HG02870 (cell line): ENCODE results near the gene NLGN1.

Experiments
- ATAC-seq: cut with Tn5 transposase; IDR thresholded peaks from one replicate; pipeline ENCODE4 v1.9.1; 2021; ENCODE audit warnings: mild to moderate bottlenecking, moderate library complexity; ENCODE audit not compliant: unreplicated experiment

Gene NLGN1

DNA sequence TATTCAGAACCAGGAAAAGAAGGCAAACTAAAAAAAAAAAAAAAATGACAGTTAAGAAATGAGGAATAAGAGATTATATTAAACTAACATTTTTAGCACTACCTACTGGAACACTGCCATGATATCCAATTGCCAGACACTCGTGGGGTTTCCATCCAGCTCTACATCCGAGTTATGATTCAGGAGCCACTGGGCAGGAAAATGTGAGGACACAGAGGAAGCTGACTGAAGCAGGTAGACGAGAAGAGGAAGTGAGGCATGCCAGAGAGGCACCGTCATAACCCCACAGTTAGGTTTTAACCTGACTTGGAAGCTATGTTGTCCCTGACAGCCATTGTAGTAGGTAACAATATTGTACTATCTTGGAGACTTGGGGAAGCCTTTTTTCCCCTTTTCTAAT lies 495.0 kb downstream of the NLGN1 start:
- no peak for ATAC-seq

DNA sequence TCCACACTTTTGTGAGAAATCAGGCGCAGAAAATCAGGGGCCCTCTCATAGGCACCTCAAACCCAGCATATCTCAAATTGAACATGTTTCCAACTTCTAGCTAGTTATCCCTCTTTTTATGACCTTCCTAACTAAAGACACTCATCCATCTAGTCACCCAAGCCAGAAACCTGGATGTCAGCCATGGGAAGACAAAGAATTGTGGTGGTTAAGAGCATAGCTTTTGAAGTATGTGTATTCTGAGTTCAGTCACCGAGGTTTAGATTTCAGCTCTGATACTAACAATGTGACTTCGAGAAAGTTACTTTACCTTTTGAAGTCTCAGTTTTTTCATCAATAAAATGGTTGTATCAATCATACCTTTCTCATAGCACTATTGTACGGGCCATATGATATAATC lies 495.5 kb downstream of the NLGN1 start:
- ATAC-seq, result no peak

DNA sequence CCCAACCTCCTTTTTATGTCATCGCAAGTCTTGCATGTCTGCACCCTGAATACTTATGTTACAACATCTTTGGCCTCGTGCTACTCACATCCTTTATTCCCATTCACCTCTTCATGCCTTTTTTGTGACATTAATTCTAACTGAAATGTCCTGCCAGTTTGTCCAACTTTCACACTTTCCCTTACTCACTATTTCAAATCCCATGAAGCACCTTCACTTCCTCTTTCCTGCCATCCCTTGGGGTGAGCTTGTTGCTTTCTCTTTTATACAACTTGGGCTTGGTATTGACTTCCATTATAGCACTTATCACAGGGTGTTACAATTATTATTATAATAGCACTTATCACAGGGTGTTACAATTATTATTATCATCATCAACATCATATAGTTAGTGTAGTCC lies 496.3 kb downstream of the NLGN1 start:
- no peak for ATAC-seq

DNA sequence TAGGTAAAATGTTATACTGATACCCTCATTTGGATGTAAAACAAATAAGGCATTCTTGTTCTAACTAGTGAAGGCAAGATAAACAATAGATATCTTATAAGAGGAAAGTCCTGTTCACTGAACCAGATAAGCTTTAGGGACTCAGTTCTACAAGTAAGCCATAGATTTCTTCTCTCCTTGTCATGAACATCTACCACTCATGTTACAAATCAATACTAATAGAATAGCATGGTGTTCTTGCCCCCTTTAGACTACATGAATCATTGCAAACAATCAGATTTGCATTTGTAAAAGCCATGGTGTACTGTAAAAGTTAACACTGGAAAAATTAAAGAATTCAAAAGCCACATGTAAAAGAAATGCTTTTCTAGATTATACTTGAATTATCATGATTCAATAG lies 500.1 kb downstream of the NLGN1 start:
- ATAC-seq, result no peak

DNA sequence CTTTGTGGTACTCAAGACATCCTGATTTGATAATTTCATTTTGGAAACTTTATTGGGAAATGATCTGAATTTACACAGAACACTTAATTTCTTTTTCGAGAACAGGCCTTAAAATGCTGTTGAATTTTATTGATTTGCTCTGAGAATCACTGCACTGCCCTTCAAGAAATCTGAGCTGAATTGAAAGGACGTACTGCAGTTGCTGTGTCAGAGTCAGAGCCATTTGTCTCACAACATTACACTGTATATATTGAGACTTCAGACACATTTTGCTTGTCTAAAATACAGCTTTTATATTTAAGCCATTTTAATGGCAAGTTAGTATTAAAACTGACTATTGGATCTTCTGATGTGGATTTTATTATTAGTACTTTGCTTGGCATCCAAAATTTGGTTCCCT lies 504.1 kb downstream of the NLGN1 start:
- no peak for ATAC-seq

DNA sequence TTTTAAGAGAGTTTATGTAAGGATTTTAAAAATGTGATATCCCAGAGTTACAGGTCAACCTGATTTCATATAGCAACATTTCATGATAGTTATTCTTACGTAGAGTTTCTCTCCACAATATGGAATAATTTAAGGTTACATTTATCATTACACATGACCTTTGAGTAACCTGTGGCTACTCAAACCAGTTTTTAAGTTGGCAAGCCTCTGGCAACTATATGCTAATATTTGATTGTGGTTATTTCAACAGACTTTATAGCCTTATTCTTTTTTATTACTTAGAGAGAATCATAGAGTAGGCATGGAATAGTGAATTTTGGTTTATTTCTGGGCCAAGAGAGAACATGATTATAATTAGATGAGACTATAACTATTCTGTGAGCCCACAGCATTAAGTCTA lies 504.9 kb downstream of the NLGN1 start:
- no peak for ATAC-seq

DNA sequence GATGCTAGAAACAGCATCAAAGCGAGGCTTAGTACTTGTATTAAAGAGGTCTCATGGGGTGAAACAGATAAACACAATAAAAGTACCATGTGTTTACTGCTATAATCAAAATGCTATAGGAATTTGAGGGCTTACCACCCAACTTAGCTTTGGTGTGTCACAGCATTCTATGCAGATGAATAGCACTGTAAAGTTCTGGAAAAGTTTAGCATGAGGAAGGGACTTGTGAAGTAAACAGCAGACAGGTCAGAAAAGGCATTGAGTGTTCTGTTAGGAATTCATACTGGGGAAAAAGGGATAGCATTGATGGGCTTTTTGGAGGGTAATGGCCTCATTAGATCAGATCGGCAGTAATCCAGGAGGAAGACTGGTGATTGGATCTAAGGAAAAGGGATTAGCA lies 505.3 kb downstream of the NLGN1 start:
- ATAC-seq, result no peak

DNA sequence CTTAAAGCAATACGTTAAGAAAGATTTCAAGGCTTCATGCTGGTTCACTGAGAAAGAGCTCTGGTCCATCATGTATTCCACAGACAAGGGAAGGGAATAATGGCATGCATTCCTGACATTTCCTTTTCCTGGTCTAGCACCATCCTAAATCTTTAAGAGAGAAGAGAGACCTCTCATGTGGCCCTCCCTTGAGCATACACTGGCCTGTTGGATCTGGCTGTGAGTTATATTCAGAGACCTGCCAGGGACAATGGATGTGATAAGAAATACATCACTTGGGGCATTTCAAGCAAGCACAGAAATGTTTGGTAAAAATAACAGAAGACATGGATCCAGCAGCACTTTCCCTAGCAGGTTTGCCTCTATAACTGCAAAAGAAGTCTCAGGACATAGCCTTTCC lies 507.8 kb downstream of the NLGN1 start:
- ATAC-seq, result no peak

DNA sequence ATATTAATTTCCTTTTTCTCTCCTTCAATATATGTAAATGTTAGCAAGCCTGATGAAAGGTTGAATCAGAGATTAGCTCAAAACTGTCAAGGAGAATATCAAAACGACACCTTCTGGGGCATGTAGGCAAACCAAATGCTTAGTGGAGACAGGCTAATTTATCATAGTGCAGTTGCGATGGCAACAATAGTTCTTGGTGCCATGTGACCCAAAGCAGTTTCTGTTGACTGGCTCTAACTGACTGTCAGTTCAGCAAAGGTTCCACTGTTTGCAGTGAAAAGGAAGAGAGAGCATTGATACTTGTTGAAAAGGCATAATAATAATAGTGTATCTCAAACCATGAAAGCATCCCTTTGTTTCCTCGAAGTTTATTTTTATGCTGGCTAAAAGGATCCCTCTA lies 513.9 kb downstream of the NLGN1 start:
- ATAC-seq, result no peak

DNA sequence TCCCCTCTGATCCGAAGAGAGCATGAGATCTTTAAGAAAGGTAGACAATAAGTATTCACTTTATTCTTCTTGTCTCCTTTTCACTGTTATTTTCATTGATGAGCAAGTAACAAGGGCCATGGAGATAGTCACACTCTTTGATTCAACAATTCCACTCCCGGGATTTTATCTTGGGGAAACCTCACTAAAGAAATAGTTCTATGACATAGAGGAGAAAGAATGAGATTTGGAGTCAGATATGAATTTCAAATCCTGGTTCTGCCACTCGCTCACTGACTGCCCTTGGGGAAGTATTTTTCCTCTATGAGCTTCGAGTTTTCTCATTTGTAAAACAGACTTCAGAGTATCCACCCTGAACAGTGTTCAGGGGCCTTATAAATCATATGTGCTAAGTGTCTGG lies 514.6 kb downstream of the NLGN1 start:
- ATAC-seq, result no peak

DNA sequence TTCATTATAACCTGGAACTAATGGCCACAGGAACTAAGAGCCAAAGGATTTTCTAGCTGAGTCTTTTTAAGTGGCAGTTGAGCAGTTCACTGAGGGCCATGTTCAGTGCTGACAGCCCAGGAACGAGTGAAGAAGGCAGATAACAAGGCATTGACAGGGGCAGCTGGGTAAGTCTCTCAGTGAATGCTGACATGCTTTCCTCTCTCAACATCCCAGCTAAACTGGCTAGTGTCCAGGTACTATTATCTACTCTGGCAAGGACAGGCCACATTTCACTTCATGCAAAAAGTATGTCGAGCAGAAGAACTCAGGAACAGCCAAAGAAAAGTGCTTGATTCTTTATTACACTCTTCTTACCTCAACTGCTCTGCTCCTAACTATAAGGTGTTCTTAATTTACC lies 515.9 kb downstream of the NLGN1 start:
- no peak for ATAC-seq

DNA sequence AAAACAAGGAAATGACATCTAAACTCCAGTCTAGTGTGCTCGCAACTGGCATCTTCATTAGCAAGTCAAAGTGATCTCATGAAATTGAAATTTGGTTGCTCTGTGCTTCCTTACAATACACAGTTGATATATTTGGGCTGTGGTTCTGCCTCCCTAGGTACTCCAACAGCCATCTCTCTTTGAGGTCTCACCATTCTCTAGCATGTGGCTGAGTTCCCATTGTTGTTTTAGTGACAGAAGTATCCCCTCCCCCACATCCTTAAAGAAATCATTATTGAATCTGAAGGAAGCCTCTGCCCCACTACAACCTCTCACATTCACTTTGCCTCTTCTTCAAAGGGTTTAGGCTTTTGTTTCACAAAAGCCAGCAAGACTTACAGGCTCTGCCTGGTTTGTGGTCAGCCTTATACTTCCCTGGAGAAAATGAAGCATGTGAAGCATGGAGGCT lies 516.5 kb downstream of the NLGN1 start:
- ATAC-seq, result no peak

DNA sequence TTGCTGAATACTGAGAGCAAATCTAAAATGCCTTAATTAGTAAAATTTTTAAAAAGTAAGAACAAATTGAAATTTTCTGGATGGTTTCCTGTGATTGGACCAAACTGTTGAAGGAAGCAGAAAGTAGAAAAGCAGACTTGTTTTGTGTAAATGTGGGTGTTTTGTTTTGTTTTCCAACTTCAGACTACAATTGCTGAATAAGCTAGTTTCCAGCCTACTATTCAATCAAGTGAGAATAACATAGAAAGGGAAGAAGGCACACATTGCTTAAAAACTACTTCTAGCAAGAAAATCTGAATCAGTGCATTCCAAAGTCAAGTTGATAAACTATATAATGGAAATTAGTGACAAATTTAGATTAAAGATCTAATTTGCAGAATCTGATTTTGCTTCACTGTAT lies 519.3 kb downstream of the NLGN1 start:
- no peak for ATAC-seq

DNA sequence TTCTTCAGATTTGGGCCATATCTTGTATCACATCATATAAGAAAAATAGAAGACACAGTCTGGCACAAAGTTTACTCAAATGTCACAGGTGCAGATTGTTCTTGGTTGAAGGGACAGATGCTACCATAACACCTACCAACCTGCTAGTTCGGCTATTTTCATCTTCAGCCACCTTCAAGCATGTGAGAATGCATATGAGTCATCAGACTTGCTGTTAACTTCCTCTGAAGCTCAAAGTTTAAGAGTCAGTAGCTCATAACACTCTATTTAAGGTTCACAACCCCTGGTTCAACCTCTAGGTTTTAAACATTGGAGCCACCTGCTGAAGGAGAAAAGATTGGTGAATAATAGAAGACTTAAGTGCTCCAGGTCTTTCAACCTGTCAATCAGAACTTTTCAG lies 522.8 kb downstream of the NLGN1 start:
- peak; percentile 84 for ATAC-seq

DNA sequence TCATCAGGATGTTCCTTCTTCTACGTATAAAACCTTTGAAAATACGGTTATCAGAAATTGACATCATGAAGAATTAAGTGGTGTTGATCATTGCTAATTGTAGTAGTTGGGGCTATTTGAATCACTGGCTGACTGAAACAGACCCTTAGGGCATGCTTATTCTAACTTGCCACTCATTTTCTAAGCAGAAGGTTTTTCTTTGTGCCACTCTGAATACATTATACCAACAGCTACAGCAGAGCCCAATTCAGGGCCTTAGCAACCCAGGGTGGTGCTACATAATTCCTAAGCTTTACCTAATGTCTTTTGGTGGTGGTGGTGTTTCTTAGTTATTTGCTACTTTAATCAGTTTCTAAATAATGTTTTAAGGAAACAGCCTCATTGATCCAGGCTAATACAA lies 524.2 kb downstream of the NLGN1 start:
- ATAC-seq, result no peak

DNA sequence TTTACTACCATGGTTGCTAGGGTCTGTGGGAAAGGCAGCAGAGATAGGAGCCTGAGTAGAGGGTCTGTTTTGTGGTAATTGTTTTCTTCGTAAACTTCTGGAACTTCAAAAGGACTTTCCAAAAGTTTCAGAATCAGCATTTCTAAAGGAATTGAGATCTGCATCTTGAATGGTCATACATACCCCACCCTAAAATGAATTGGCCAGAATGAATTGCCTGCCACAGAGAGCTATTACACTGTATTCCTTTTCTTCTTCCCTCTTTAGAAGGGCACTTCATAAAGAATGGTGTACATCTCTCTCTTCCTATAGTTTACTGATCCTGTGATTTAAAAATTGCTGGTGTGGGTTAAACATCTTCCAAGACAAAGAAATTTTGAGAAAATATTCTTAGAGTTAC lies 525.7 kb downstream of the NLGN1 start:
- ATAC-seq, result no peak

DNA sequence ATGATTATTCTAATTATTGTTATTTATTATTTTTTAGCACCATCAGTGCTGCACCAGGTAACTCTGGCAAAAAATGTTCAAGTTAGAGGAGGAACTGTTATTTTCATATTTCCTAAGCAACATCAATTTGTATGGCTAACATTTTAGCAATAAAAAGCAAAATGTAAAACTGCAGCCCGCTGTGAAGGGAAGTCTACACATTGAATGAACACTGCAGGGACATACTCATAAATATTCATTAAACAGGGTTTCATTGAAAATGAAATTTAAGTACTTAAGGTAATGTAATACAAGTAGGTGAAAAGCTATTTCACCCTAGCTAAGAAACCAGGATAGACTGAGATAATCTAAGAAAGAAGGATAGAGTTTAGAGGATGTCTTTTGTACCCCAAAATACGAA lies 532.7 kb downstream of the NLGN1 start:
- ATAC-seq, result no peak

DNA sequence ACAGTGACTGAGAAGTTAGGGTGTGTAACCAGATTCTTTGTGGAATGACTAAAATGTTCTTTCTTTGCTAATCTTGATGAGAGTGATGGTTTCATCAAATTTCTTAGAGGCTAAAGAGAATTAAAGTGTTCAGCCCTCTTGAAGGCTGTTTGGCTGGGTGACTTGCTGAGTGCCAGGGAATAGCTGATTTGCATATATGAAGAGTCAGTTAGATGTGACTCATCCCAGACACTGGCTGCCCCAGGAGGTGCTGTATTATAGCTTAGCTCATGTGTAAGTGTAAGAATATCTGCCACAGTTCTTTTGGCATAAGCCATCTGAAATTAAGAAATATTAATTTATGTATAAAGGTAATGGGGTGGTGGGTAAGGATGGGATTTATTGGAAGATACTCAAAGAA lies 535.1 kb downstream of the NLGN1 start:
- ATAC-seq, result peak; percentile 65

DNA sequence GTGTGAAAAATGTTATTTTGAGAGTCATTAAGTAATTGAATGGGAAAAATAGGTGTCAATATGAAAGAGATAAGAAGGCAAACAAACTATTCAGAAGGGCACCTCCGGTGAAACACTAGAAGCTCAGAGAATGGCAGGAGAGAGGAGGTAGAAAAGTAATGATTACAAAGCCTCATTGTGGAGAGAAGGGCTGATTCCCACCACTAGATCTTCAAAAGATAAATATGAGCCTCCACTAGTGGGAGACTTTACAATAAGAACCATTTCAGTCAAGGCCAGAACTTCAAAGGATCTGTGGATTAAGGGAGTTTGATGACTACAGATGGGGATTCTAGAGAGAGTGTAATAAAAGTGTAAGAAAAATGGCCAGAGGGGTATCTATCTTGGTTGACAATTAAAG lies 535.6 kb downstream of the NLGN1 start:
- ATAC-seq, result no peak

DNA sequence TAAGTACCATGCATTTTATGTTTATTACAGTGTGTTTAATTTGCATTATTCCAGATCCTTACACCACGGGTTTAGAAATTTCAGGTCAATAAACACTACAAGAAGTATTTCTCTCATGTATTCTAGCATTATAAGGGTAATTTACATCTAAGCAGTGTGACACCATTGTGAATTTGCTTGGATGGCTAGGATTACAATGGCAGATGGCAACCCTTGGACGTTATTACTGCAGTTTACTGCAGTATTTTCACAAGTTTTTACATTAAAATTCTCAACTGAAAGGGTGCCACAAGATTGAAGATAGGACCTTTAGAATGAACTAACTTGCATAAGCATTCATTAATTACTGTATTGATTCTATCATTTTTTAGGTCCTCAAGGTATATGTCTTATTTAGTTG lies 538.8 kb downstream of the NLGN1 start:
- no peak for ATAC-seq

DNA sequence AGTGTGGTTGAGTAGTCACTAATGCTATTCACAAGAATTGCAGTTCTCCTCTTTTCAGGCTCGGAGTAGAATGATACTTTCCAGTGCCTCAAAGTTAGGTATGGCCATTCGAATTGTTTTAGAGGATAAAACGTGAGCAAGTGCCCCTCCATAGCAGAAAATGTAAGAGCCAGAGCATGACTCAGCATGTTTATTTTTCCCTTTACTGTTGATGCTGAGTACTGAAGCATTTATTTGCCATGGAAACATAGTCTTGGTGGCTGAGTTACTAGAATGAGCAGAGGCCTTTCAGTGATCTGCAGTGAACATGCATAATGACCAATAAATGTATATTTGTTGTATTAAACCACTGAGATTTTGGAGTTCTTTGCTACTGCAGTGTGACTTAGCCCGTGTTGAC lies 540.6 kb downstream of the NLGN1 start:
- ATAC-seq, result no peak

DNA sequence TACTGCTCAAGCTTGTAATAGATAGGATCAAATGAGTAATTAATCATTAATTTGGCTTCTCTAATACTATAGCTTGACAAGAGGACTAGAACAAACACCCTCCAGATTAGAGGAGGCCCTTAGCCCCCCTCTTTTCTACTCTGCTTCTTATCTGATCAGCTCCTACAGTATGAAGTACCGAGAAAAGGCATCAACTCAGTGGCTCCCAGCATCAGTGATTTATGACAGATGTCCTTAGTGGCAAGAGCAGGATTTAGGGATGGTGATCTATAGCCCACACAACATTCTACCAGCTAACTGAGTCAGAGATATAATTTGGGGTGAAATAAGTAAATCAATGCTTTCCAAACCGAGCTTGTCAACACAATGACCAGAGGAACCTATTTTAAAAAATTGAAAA lies 541.1 kb downstream of the NLGN1 start:
- ATAC-seq, result no peak

DNA sequence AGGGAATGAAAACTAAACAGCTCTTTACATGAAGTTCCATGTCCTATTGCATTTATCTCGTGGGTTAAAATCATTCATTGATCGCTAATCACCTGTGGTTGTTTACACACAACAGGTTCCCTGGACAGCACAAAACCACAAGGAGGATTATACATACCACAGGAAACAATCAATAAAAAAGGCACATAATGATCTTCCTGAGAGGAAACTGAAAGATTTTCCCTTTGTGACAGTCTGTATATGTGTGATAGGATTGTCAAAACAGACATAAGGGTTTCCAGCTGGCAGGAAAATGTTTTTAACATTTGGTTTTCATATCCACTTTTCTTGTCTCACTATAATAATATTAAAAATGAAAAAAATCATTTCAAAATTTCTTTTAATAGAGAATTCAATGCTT lies 541.8 kb downstream of the NLGN1 start:
- ATAC-seq, result no peak

DNA sequence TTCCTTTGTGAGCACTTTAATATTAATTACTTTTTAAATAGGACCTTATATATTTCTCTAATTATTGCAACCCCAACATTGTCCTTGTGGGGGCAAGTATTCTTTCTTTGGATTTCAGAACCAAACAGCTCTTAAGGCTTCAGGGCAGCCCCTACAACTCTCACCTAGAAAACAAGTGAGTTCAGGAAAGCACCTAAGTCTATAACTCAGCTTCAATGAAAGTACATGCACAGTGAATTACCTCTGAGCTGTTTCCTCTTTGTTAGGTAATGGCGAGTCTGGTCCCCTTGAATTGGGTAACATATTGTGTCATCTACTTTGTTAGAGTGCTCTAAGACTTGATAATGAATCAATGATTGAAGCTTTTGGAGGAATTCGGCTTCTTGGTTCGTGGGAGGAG lies 545.7 kb downstream of the NLGN1 start:
- ATAC-seq, result no peak
